H9 (cell line): ENCODE measurements around the gene RBM48. TPM values are rescaled to one million over a fixed set of nuclear protein-coding genes. Genes with fewer than 3 reads are reported as not detected.

ENCODE experiments used
- DNase-seq: peaks from one replicate; pipeline ENCODE4 v3.0.0-alpha.2; 2017
- H2AFZ ChIP-seq: one replicate; pipeline ENCODE4 v1.6.1; 2013; ENCODE audit warnings: mild to moderate bottlenecking, low read length, control low read depth, moderate library complexity
- H2AK5ac ChIP-seq: 2 replicates; pipeline ENCODE4 v1.6.1; 2013; ENCODE audit warnings: low read length, control low read depth, mixed read lengths; ENCODE audit not compliant: insufficient read length
- H2BK120ac ChIP-seq: one replicate; pipeline ENCODE4 v1.6.1; 2013; ENCODE audit warnings: low read depth, mild to moderate bottlenecking, low read length, control low read depth, inconsistent platforms; ENCODE audit not compliant: poor library complexity, severe bottlenecking
- H2BK12ac ChIP-seq: 2 replicates; pipeline ENCODE4 v1.6.1; 2013; ENCODE audit warnings: low read length, control low read depth, mixed read lengths, low read depth; ENCODE audit not compliant: insufficient read length
- H2BK15ac ChIP-seq: 2 replicates; pipeline ENCODE4 v1.6.1; 2013; ENCODE audit warnings: low read depth, low read length, control low read depth
- H2BK20ac ChIP-seq: one replicate; pipeline ENCODE4 v1.6.1; 2013; ENCODE audit warnings: low read depth, mild to moderate bottlenecking, low read length, control low read depth, inconsistent platforms; ENCODE audit not compliant: poor library complexity, severe bottlenecking
- H2BK5ac ChIP-seq: 2 replicates; pipeline ENCODE4 v1.6.1; 2013; ENCODE audit warnings: low read length, control low read depth, mixed read lengths; ENCODE audit not compliant: insufficient read length
- H3K14ac ChIP-seq: 2 replicates; pipeline ENCODE4 v1.6.1; 2013; ENCODE audit warnings: low read length, control low read depth; ENCODE audit not compliant: insufficient read depth
- H3K18ac ChIP-seq: 2 replicates; pipeline ENCODE4 v1.6.1; 2013; ENCODE audit warnings: low read depth, mild to moderate bottlenecking, mixed read lengths, low read length, control low read depth; ENCODE audit not compliant: insufficient read length
- H3K23ac ChIP-seq: 2 replicates; pipeline ENCODE4 v1.6.1; 2013; ENCODE audit warnings: low read length, control low read depth, mixed read lengths, low read depth; ENCODE audit not compliant: insufficient read length
- H3K23me2 ChIP-seq: 2 replicates; pipeline ENCODE4 v1.6.1; 2013; ENCODE audit warnings: low read depth, mild to moderate bottlenecking, mixed read lengths, low read length, control low read depth; ENCODE audit not compliant: insufficient read length, poor library complexity, severe bottlenecking
- H3K27ac ChIP-seq: 2 replicates; pipeline ENCODE4 v1.5.1; 2013; ENCODE audit warnings: low read length, control low read depth, mixed read lengths, low read depth; ENCODE audit not compliant: insufficient read length
- H3K27me3 ChIP-seq: 2 replicates; pipeline ENCODE4 v1.6.1; 2013; ENCODE audit warnings: low read length, control low read depth, inconsistent platforms; ENCODE audit not compliant: insufficient read depth
- H3K4ac ChIP-seq: 2 replicates; pipeline ENCODE4 v1.6.1; 2013; ENCODE audit warnings: low read depth, mild to moderate bottlenecking, control low read depth, inconsistent platforms, low read length, moderate library complexity
- H3K4me1 ChIP-seq: 2 replicates; pipeline ENCODE4 v1.6.1; 2013; ENCODE audit warnings: low read length, control low read depth, inconsistent platforms; ENCODE audit not compliant: insufficient read depth
- H3K4me2 ChIP-seq: 2 replicates; pipeline ENCODE4 v1.6.1; 2013; ENCODE audit warnings: low read length, control low read depth, mixed read lengths; ENCODE audit not compliant: insufficient read length, insufficient read depth
- H3K56ac ChIP-seq: 2 replicates; pipeline ENCODE4 v1.6.1; 2013; ENCODE audit warnings: low read depth, mild to moderate bottlenecking, mixed read lengths, low read length, control low read depth; ENCODE audit not compliant: insufficient read length
- H3K79me1 ChIP-seq: 2 replicates; pipeline ENCODE4 v1.6.1; 2013; ENCODE audit warnings: low read depth, mild to moderate bottlenecking, moderate library complexity, low read length, control low read depth, inconsistent platforms; ENCODE audit not compliant: insufficient read depth, poor library complexity, severe bottlenecking
- H3K79me2 ChIP-seq: 2 replicates; pipeline ENCODE4 v1.6.1; 2013; ENCODE audit warnings: low read length, control low read depth, inconsistent platforms; ENCODE audit not compliant: insufficient read depth
- H3K9ac ChIP-seq: 2 replicates; pipeline ENCODE4 v1.6.1; 2013; ENCODE audit warnings: low read length, control low read depth, mixed read lengths; ENCODE audit not compliant: insufficient read length; ENCODE audit errors: extremely low read depth
- H3K9me3 ChIP-seq: one replicate; pipeline ENCODE4 v1.6.1; 2013; ENCODE audit warnings: low read depth, low read length, inconsistent platforms; ENCODE audit not compliant: control insufficient read depth
- H3T11ph ChIP-seq: one replicate; pipeline ENCODE4 v1.6.1; 2013; ENCODE audit warnings: mild to moderate bottlenecking, low read length, control low read depth, inconsistent platforms
- H4K20me1 ChIP-seq: one replicate; pipeline ENCODE4 v1.6.1; 2013; ENCODE audit not compliant: control insufficient read depth, insufficient read length, insufficient read depth
- H4K5ac ChIP-seq: 2 replicates; pipeline ENCODE4 v1.6.1; 2013; ENCODE audit warnings: low read depth, mild to moderate bottlenecking, mixed read lengths, low read length, control low read depth; ENCODE audit not compliant: insufficient read length
- H4K8ac ChIP-seq: replicated peaks from 2 replicates; pipeline ENCODE4 v1.6.1; 2013; ENCODE audit warnings: low read length, control low read depth, mixed read lengths, low read depth; ENCODE audit not compliant: insufficient read length
- H4K91ac ChIP-seq: 2 replicates; pipeline ENCODE4 v1.6.1; 2013; ENCODE audit warnings: low read depth, mild to moderate bottlenecking, moderate library complexity, mixed read lengths, low read length, control low read depth; ENCODE audit not compliant: insufficient read length
- H3K27ac Mint-ChIP-seq, 3 experiments: 2 replicates in 2 of 3; 3 replicates in 1 of 3; pipeline ENCODE4 v1.8.0; 2020 to 2021; ENCODE audit warnings: mixed read lengths in 3 of 3, mild to moderate bottlenecking in 1 of 3, moderate library complexity in 1 of 3
- H3K27me3 Mint-ChIP-seq: 2 replicates; pipeline ENCODE4 v1.8.0; 2021; ENCODE audit warnings: low read depth, mild to moderate bottlenecking, moderate library complexity, mixed read lengths
- H3K36me3 Mint-ChIP-seq, 3 experiments: 2 replicates in 2 of 3; 3 replicates in 1 of 3; pipeline ENCODE4 v1.8.0; 2020 to 2021; ENCODE audit warnings: low read depth in 3 of 3, mixed read lengths in 3 of 3; ENCODE audit not compliant: insufficient read depth in 1 of 3
- H3K4me1 Mint-ChIP-seq, 2 experiments: 2 replicates each; pipeline ENCODE4 v1.8.0; 2020; ENCODE audit warnings: mixed read lengths in 2 of 2
- H3K4me3 Mint-ChIP-seq, 2 experiments: 2 replicates in 1 of 2; 3 replicates in 1 of 2; pipeline ENCODE4 v1.8.0; 2020 to 2021; ENCODE audit warnings: mild to moderate bottlenecking in 2 of 2, mixed read lengths in 2 of 2, moderate library complexity in 1 of 2
- H3K9me3 Mint-ChIP-seq, 2 experiments: 2 replicates in 1 of 2; 3 replicates in 1 of 2; pipeline ENCODE4 v1.8.0; 2020; ENCODE audit warnings: mild to moderate bottlenecking in 2 of 2, mixed read lengths in 2 of 2, moderate library complexity in 1 of 2
- WGBS: extraction: QIAGEN DNeasy Blood & Tissue Kit; methylation state at CpG from one replicate; pipeline ENCODE4 v1.1.7; 2013; ENCODE audit warnings: missing lambda C conversion rate, low lambda C conversion rate, mixed read lengths; ENCODE audit not compliant: insufficient read length; ENCODE audit errors: extremely low coverage; 5-methylcytosine and 5-hydroxymethylcytosine counted together
- total RNA-seq: library from RNA; stranded (reverse); gene quantifications from 2 replicates; pipeline ENCODE4 v1.2.1, GENCODE V29; 2021
- TF ChIP-seq, protein P1 (sequence below): fragments of 200-600 bp; sonication (generic); conservative IDR thresholded peaks from 3 replicates; pipeline ENCODE4 v1.8.0; 2021; ENCODE audit warnings: antibody characterized with exemption, mild to moderate bottlenecking

RBM48 gene
- total RNA-seq, 1 experiment from 2014 or later: 12.5 TPM

DNA sequence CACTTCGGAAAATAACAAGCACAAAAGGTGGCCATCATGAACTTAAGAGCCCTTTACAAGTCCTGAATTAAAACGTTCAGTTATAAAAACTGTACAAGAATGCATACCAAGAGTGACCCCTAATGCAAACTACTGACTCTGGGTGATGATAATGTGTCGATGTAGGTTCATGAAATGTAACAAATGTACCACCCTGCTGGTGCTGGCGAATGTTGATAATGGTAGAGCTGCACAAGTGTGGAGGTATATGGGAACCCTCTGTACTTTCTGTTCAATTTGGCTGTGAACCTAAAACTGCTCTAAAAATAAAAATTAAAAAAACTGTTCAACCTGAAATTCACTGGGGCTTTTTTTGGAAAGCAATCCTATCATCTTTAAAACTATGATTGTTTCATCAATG is 58.2 kb downstream of the RBM48 start:
- Mint-ChIP-seq H3K4me1 (peaks cover 12 to 15% of the 10 kb centered on the region in 2 experiments), H3K27me3 (peaks cover 14% of the 10 kb centered on the region), H3K4me3 (no peak overlapping the region), H3K9me3 (no peaks in the 10 kb centered on the region), H3K27ac (no peak overlapping the region), H3K36me3 (peaks cover 17 to 24% (median 22%) of the 10 kb centered on the region in 3 experiments; a peak in 6 of 7 replicates)
- no peak overlapping the region for H2BK20ac ChIP-seq
- no peak overlapping the region for H3K27ac ChIP-seq
- H4K5ac ChIP-seq: no peak overlapping the region
- TF ChIP-seq, protein P1, sequence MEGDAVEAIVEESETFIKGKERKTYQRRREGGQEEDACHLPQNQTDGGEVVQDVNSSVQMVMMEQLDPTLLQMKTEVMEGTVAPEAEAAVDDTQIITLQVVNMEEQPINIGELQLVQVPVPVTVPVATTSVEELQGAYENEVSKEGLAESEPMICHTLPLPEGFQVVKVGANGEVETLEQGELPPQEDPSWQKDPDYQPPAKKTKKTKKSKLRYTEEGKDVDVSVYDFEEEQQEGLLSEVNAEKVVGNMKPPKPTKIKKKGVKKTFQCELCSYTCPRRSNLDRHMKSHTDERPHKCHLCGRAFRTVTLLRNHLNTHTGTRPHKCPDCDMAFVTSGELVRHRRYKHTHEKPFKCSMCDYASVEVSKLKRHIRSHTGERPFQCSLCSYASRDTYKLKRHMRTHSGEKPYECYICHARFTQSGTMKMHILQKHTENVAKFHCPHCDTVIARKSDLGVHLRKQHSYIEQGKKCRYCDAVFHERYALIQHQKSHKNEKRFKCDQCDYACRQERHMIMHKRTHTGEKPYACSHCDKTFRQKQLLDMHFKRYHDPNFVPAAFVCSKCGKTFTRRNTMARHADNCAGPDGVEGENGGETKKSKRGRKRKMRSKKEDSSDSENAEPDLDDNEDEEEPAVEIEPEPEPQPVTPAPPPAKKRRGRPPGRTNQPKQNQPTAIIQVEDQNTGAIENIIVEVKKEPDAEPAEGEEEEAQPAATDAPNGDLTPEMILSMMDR: no peak
- no peak overlapping the region for H3K23ac ChIP-seq
- no CpG with 5 or more reads among the region's 4 CpGs for WGBS
- H3K79me1 ChIP-seq: peaks cover 4% of the 10 kb centered on the region
- no peak overlapping the region for H3K56ac ChIP-seq
- H3K27me3 ChIP-seq: no peaks in the 10 kb centered on the region; the same call in 1 of the 2 replicates
- H4K20me1 ChIP-seq: no peaks in the 10 kb centered on the region
- H3K14ac ChIP-seq: no peak overlapping the region
- H3K9me3 ChIP-seq: no peaks in the 10 kb centered on the region
- peaks cover 53% of the 10 kb centered on the region for H3K79me2 ChIP-seq
- H3K9ac ChIP-seq: no peak overlapping the region
- no peak overlapping the region for H2BK15ac ChIP-seq
- H3T11ph ChIP-seq: no peak overlapping the region
- peaks cover 3% of the 10 kb centered on the region; the same call in 1 of the 2 replicates for H3K4me1 ChIP-seq
- no peak overlapping the region for H3K4me2 ChIP-seq
- no peak overlapping the region for H2AFZ ChIP-seq
- H3K23me2 ChIP-seq: peaks cover 9% of the 10 kb centered on the region
- H4K91ac ChIP-seq: no peak overlapping the region
- no peak overlapping the region for H2BK120ac ChIP-seq
- H2AK5ac ChIP-seq: no peak overlapping the region
- no peak for DNase-seq
- no peak overlapping the region for H3K18ac ChIP-seq
- no peak overlapping the region for H2BK5ac ChIP-seq
- H3K4ac ChIP-seq: no peak overlapping the region
- H2BK12ac ChIP-seq: no peak overlapping the region
- no peak overlapping the region for H4K8ac ChIP-seq

Other genes with a start within 250 kb of the RBM48 start
- 33.2 and 36.5 TPM in 2 replicates for gene GATAD1, start 81.3 kb upstream of the RBM48 start, total RNA-seq
- 0.09 TPM in 1 of 2 replicates, not detected in the other for gene ERVW-1, start 50.8 kb upstream of the RBM48 start, total RNA-seq
- 21.2 and 21.8 TPM in 2 replicates for gene PEX1, start 275 bp upstream of the RBM48 start, total RNA-seq
- gene FAM133B, start 61.6 kb downstream of the RBM48 start, total RNA-seq: 39.2 and 41.2 TPM in 2 replicates